Thoracic aorta (tissue), 2 donors: ENCODE results near the gene TMC7. TPM values are rescaled to one million over a fixed set of nuclear protein-coding genes. Genes with fewer than 3 reads are reported as not detected.

Source experiments
- ATAC-seq: fragments of 150-250 bp; one replicate; pipeline ENCODE4 v1.8.0; 2017; ENCODE audit warnings: low read depth; ENCODE audit not compliant: insufficient number of reproducible peaks, low FRiP score
- DNase-seq: peaks from one replicate; pipeline ENCODE4 v3.0.0-alpha.2; 2020; ENCODE audit warnings: low spot score
- H3K27ac ChIP-seq, 2 donors: fragments of 200-600 bp; sonication (generic); 1 replicate in 1 of 2; 2 replicates in 1 of 2; pipeline ENCODE4 v1.5.1; 2016; ENCODE audit warnings: mild to moderate bottlenecking in 2 of 2, moderate library complexity in 2 of 2
- H3K27me3 ChIP-seq: fragments of 200-600 bp; sonication (generic); replicated peaks from 2 replicates; pipeline ENCODE4 v1.6.0; 2016; ENCODE audit warnings: mild to moderate bottlenecking; ENCODE audit not compliant: insufficient read depth
- H3K36me3 ChIP-seq: fragments of 200-600 bp; sonication (generic); one replicate; pipeline ENCODE4 v1.5.1; 2016
- H3K4me1 ChIP-seq, 2 donors: fragments of 200-600 bp; sonication (generic); 1 replicate in 1 of 2; 2 replicates in 1 of 2; pipeline versions ENCODE4 v1.5.1 to v1.6.0; 2016; ENCODE audit warnings: low read depth in 2 of 2, mild to moderate bottlenecking in 1 of 2; ENCODE audit not compliant: control insufficient read depth in 1 of 2
- H3K4me3 ChIP-seq: fragments of 200-600 bp; sonication (generic); 2 replicates; pipeline ENCODE4 v1.5.1; 2016; ENCODE audit warnings: mild to moderate bottlenecking
- H3K9me3 ChIP-seq: fragments of 200-600 bp; sonication (generic); 2 replicates; pipeline ENCODE4 v1.5.1; 2016
- total RNA-seq, 2 donors: library from RNA; depleted of rRNA; stranded (reverse); fragments of >200 nt; gene quantifications; one replicate each; pipeline versions ENCODE4 v1.1.0 to v1.2.3, GENCODE V29; 2016
- TF ChIP-seq, protein P1 (sequence below): fragments of 200-600 bp; sonication (generic); IDR thresholded peaks from one replicate; pipeline ENCODE4 v1.5.1; 2019; ENCODE audit warnings: antibody characterized with exemption

Gene TMC7
- total RNA-seq, 2 donors from 2014 or later = 0.49 to 0.81 TPM

DNA sequence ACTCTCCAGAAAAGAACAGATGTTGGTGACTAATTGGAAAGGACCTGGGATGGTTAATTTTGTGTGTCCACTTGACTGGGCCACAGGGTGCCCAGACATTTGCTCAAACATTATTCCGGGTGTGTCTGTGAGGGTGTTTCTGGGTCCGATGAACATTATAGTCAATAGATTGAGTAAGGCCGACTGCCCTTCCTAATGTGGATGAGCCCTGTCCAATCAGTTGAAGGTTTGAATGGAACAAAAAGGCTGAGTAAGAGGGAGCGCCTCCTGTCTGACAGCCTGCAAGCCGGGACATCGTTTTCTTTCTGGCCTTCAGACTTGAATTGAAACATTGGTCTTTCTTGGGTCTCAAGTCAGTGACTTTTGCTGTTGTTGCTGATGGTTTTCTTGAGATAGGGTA lies 107.2 kb downstream of the TMC7 start:
- Histone ChIP-seq H3K4me3 (no peak overlapping the region), H3K27ac (no peak overlapping the region), H3K27me3 (no peaks in the 10 kb centered on the region), H3K4me1 (peaks cover 0 to 5% of the 10 kb centered on the region in 2 donors), H3K9me3 (no peaks in the 10 kb centered on the region), H3K36me3 (no peaks in the 10 kb centered on the region)
- ATAC-seq (no peak), DNase-seq (no peak)
- TF ChIP-seq, protein P1, sequence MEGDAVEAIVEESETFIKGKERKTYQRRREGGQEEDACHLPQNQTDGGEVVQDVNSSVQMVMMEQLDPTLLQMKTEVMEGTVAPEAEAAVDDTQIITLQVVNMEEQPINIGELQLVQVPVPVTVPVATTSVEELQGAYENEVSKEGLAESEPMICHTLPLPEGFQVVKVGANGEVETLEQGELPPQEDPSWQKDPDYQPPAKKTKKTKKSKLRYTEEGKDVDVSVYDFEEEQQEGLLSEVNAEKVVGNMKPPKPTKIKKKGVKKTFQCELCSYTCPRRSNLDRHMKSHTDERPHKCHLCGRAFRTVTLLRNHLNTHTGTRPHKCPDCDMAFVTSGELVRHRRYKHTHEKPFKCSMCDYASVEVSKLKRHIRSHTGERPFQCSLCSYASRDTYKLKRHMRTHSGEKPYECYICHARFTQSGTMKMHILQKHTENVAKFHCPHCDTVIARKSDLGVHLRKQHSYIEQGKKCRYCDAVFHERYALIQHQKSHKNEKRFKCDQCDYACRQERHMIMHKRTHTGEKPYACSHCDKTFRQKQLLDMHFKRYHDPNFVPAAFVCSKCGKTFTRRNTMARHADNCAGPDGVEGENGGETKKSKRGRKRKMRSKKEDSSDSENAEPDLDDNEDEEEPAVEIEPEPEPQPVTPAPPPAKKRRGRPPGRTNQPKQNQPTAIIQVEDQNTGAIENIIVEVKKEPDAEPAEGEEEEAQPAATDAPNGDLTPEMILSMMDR = no peak

DNA sequence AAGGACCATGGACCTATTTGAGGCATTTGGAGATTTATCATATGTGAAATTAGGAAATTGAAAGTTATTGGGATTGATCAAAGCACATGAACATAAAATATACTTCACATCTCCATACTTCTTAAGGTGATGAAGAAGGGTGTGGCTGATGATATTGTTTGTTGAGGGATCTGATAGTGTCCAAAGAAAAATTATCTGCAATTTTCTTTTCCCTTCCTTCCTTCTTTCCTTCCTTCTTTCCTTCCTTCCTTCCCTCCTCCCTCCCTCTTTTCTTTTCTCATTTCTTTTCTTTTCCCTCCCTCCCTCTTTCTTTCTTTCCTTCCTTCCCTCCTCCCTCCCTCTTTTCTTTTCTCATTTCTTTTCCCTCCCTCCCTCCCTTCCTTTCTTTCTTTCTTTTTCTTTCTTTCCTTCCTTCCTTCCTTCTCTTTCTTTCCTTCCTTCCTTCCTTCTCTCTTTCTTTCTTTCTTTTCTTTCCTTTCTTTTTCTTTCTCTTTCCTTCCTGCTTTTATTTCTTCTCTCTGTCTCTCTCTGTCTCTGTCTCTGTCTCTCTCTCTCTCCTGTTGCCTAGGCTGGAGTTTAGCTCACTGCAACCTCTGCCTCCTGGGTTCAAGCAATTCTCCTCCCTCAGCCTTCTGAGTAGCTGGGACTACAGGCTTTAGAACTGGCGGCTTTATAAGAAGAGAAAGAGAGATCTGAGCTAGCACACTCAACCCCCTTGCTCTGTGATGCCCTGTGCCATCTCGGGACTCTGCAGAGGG lies 109.1 kb downstream of the TMC7 start:
- Histone ChIP-seq H3K27me3 (no peaks in the 10 kb centered on the region), H3K27ac (no peak overlapping the region), H3K4me3 (no peak overlapping the region), H3K9me3 (no peaks in the 10 kb centered on the region), H3K4me1 (no peaks in the 10 kb centered on the region), H3K36me3 (no peaks in the 10 kb centered on the region)
- DNase-seq (no peak), ATAC-seq (no peak)
- TF ChIP-seq, protein P1 = no peak

DNA sequence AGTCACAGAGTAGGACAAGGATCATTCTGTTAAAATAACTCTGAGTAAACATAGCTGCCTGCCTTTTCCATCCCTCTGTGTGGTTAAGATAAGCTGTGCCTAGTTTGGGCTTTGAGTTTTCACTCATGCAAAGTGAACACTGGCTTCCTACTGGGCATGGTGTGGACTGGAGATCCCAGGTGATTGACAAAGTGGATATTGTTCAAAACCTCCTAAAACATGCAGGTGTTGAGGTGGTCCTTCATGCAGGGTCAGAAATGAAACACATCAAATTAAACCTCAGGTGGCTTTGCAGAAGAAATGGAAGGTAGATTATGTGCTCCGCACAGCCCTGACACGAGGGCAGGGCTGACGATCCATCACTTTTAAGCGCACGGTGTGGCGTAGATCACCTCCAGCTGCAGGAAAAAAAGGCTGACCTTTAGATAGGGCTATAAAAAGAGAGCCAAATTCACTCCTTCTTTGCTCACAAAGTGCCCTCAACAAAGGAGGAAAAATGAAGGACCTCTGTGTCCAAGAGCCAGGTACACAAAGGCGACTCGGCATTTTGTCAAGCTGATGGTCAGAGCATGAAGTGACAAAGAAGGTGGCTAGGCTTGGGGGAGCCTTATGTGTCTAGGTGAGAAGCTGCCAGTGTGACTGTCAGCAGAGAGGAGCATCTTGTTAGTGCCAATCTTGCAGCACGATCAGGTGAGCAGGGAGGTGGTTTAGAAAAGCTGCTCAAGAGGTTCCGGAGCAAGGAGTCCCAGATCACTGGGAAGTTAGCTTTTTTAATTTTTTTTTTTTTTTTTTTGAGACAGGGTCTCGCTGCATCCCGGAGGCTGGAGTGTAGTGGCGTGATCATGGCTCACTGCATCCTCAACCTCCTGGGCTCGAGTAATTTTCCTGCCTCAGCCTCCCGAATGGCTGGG lies 110.2 kb downstream of the TMC7 start:
- ATAC-seq (no peak), DNase-seq (no peak)
- H3K4me1 ChIP-seq = no peaks in the 10 kb centered on the region
- H3K4me3 ChIP-seq = no peak overlapping the region
- H3K27me3 ChIP-seq = no peaks in the 10 kb centered on the region
- TF ChIP-seq, protein P1 = no peak
- H3K9me3 ChIP-seq = no peaks in the 10 kb centered on the region
- no peak overlapping the region for H3K27ac ChIP-seq
- no peaks in the 10 kb centered on the region for H3K36me3 ChIP-seq

DNA sequence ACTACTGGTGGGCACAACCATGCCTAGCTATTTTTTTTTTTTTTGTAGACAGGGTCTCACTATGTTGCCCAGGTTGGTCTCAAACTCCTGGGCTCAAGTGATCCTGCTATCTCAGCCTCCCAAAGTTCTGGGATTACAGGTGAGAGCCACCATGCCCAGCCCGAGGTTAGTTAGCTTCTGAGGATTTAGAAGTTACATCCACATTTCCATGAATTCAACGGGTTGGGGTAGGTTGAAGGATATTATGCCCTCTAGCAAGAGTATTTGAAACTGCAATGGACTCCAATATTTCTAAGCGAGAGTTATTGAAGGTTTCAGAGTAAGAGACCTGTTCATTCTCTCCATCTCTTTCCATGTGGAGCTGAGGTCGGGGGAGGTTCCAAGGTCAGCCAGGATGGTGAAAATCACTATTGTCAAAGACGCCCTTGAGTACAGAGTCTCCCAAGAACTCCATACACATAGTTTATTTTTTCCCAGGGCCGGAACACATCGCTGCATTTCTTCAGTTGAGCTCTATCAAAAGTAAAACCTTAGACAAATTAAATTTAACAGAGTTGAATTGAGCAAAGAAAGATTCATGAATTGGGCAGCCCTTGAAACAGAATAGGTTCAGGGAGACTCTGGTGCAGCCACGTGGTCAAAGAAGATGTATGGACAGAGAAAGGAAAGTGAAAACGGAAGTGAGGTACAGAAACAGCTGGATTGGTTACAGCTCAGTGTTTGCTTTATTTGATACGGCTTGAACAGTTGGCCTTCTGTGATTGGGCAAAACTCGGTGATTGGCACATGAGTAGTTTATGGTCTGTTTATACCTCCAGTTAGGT lies 111.0 kb downstream of the TMC7 start:
- no peak for ATAC-seq

More for the DNA sequence above, 111.0 kb downstream of the TMC7 start:
- Histone ChIP-seq H3K27me3 (no peaks in the 10 kb centered on the region), H3K4me3 (no peak overlapping the region), H3K9me3 (no peaks in the 10 kb centered on the region), H3K36me3 (no peaks in the 10 kb centered on the region), H3K4me1 (no peaks in the 10 kb centered on the region), H3K27ac (no peak overlapping the region)
- TF ChIP-seq, protein P1 = no peak
- DNase-seq = no peak
